GM23248 (cell line): Measurements from ENCODE around the gene TSHZ2. TPM values are rescaled to one million over a fixed set of nuclear protein-coding genes. Genes with fewer than 3 reads are reported as not detected.

Source experiments
- DNase-seq: peaks from one replicate; pipeline ENCODE4 v3.0.0-alpha.2; 2015
- H2AFZ ChIP-seq: fragments of 200-600 bp; sonication (generic); 2 replicates; pipeline ENCODE4 v1.6.1; 2016; ENCODE audit warnings: antibody characterized with exemption
- H3F3A ChIP-seq: fragments of 200-600 bp; sonication (generic); 2 replicates; pipeline ENCODE4 v1.6.1; 2016; ENCODE audit warnings: mild to moderate bottlenecking, antibody characterized with exemption, mixed run types; ENCODE audit not compliant: insufficient read depth
- H3K27ac ChIP-seq: fragments of 200-600 bp; sonication (generic); 2 replicates; pipeline ENCODE4 v1.5.1; 2016; ENCODE audit warnings: mild to moderate bottlenecking
- H3K27me3 ChIP-seq: fragments of 200-600 bp; sonication (generic); replicated peaks from 2 replicates; pipeline ENCODE4 v1.6.1; 2016; ENCODE audit warnings: mild to moderate bottlenecking; ENCODE audit not compliant: insufficient read depth
- H3K36me3 ChIP-seq: fragments of 200-600 bp; sonication (generic); 2 replicates; pipeline ENCODE4 v1.6.1; 2016; ENCODE audit warnings: low read depth, mild to moderate bottlenecking
- H3K4me1 ChIP-seq: fragments of 200-600 bp; sonication (generic); 2 replicates; pipeline ENCODE4 v1.6.1; 2016; ENCODE audit warnings: mild to moderate bottlenecking; ENCODE audit not compliant: insufficient read depth
- H3K4me2 ChIP-seq: fragments of 200-600 bp; sonication (generic); one replicate; pipeline ENCODE4 v1.6.1; 2016; ENCODE audit warnings: mild to moderate bottlenecking; ENCODE audit not compliant: unreplicated experiment
- H3K4me3 ChIP-seq: fragments of 200-600 bp; sonication (generic); 2 replicates; pipeline ENCODE4 v1.5.1; 2016; ENCODE audit warnings: mild to moderate bottlenecking
- H3K79me2 ChIP-seq: fragments of 200-600 bp; sonication (generic); 2 replicates; pipeline ENCODE4 v1.6.1; 2016; ENCODE audit warnings: mild to moderate bottlenecking; ENCODE audit not compliant: insufficient read depth
- H3K9ac ChIP-seq: fragments of 200-600 bp; sonication (generic); 2 replicates; pipeline ENCODE4 v1.6.1; 2016; ENCODE audit warnings: mild to moderate bottlenecking
- H3K9me2 ChIP-seq: fragments of 200-600 bp; sonication (generic); 2 replicates; pipeline ENCODE4 v1.6.1; 2016; ENCODE audit warnings: mixed run types, mild to moderate bottlenecking, moderate library complexity; ENCODE audit not compliant: insufficient read depth
- H3K9me3 ChIP-seq: fragments of 200-600 bp; sonication (generic); one replicate; pipeline ENCODE4 v1.6.1; 2017; ENCODE audit warnings: low read depth
- H4K20me1 ChIP-seq: fragments of 200-600 bp; sonication (generic); 2 replicates; pipeline ENCODE4 v1.6.0; 2016; ENCODE audit not compliant: insufficient read depth
- EZH2 ChIP-seq: fragments of 200-600 bp; sonication (generic); IDR thresholded peaks from 2 replicates; pipeline ENCODE4 v1.6.1; 2018; ENCODE audit warnings: antibody characterized with exemption, mild to moderate bottlenecking; ENCODE audit not compliant: insufficient read depth, poor library complexity, severe bottlenecking
- EZH2phosphoT487 ChIP-seq: fragments of 200-600 bp; sonication (generic); IDR thresholded peaks from 2 replicates; pipeline ENCODE4 v1.6.1; 2018; ENCODE audit warnings: antibody characterized with exemption, moderate library complexity, mild to moderate bottlenecking, low read depth; ENCODE audit not compliant: insufficient read depth
- WGBS, 2 experiments: methylation state at CpG; one replicate each; pipeline ENCODE4 v1.1.6; 2015 to 2017; ENCODE audit warnings: low lambda C conversion rate in 2 of 2, low coverage in 1 of 2; ENCODE audit errors: missing lambda C conversion rate in 2 of 2; 5-methylcytosine and 5-hydroxymethylcytosine counted together
- in situ Hi-C: fragments of 300-500 bp; cut with MboI; formaldehyde crosslinking; loops from 2 replicates; pipeline ENCODE4 v1.15.0; 2020
- polyA plus RNA-seq: library from polyadenylated mRNA; unstranded; fragments of >200 nt; fragmentation: Nextera tagmentation; extraction: Ambion mirVana; gene quantifications from 2 replicates; pipeline ENCODE4 v1.2.1, GENCODE V29; 2016
- total RNA-seq: library from RNA; depleted of rRNA; stranded (reverse); fragments of >200 nt; shearing (Covaris generic); gene quantifications from 2 replicates; pipeline ENCODE4 v1.2.3, GENCODE V29; 2014

Gene TSHZ2
- total and polyA plus RNA-seq, 2 experiments from 2014 or later = 4.5 to 13.4 TPM

DNA sequence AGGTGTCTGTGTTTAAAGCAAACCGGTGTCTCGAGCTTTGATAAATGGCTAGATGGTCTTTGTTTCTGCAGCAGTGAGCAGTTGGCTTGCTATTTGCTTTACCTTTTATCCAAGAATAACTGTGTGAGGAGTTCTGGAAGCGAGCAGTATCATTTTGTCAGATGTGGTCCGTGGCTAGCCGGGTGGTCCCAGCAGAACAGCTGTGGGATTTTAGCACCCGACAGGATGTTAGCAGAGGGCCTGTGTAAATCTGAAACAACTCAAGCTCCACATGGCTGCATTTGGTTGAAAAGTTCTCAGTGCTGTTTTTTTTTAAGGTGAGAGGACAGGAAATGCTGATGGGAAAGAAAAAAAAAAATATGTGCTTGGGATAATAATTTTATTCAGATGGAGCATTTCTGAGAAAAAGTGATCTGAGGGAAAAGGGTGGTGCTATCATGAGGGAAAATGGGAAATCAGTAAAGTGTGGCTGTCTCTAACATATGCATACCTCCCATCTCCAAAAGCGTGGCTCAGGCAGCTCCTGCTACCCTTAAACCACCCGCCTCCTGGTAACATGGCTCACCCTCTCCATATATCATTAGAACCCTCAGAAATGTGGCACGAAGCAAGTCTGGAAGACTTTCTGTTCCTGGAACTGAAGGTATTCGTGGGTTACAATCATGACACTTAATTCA, 215.4 kb downstream of the TSHZ2 start:
- Histone ChIP-seq H3K4me2 (no peak overlapping the region), H3K9me3 (no peaks in the 10 kb centered on the region), H3K9me2 (no peaks in the 10 kb centered on the region), H3K79me2 (no peaks in the 10 kb centered on the region), H3K9ac (no peak overlapping the region), H3K4me1 (no peaks in the 10 kb centered on the region), H3K27ac (no peak overlapping the region), H3F3A (no peaks in the 10 kb centered on the region), H2AFZ (no peak overlapping the region), H3K4me3 (no peak overlapping the region), H3K36me3 (no peaks in the 10 kb centered on the region), H4K20me1 (no peaks in the 10 kb centered on the region), H3K27me3 (no peaks in the 10 kb centered on the region)
- WGBS, 2 experiments = 83 to 91% methylated on average over 10 of the region's 10 CpGs
- in situ Hi-C loops = no loop called here
- no peak for DNase-seq
- no peak for TF ChIP-seq EZH2
- TF ChIP-seq EZH2phosphoT487 = no peak

DNA sequence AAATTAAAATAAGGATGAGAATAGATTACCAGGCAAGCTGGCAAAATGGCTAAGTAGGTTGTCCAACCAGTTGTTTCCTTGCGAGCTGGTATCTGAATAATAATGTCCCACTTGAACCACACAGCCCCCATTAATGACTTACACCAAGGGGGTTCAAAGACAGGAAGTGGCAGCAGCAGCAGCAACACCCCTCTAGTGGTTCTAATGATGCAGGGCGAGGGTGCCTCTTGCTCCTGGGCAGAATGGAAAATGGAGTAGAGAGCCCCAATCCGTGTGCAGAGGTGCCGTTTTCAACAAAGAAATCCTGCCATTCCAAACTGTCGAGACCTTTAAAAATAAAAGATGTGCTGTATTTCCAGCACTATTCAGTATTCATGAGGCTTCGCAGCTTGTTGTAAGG, 218.1 kb downstream of the TSHZ2 start:
- in situ Hi-C loops = no loop called here
- Histone ChIP-seq H3K9me3 (no peaks in the 10 kb centered on the region), H3K9me2 (no peaks in the 10 kb centered on the region), H3K27me3 (no peaks in the 10 kb centered on the region), H3K4me2 (no peak overlapping the region), H2AFZ (no peak overlapping the region), H3K9ac (no peak overlapping the region), H3K4me1 (no peaks in the 10 kb centered on the region), H3K27ac (no peak overlapping the region), H3K4me3 (no peak overlapping the region), H3F3A (no peaks in the 10 kb centered on the region), H4K20me1 (no peaks in the 10 kb centered on the region), H3K36me3 (no peaks in the 10 kb centered on the region), H3K79me2 (no peaks in the 10 kb centered on the region)
- DNase-seq = no peak
- no peak for TF ChIP-seq EZH2
- no peak for TF ChIP-seq EZH2phosphoT487
- WGBS, 2 experiments = 86 to 95% methylated on average over 6 of the region's 6 CpGs

DNA sequence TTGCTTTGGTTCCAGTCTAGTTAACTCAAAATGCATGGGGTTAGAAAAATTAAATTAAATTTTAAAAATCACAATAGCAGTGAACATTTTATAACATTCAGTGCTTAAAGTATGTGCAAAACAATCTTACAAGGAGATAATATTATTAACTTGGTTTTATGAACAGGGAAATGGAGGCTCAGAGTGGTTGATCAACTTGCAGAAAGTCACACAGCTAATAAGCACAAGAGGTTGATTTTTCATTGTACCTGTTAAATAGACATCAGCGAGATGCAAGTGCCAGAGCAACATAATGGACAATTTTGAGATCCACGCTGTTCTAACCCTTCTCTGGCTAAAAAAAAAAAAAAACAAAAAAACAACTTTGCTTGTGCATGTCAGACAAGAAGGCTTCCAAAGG, 219.8 kb downstream of the TSHZ2 start:
- no peak for DNase-seq
- H3F3A ChIP-seq = no peaks in the 10 kb centered on the region
- no peak overlapping the region for H3K4me3 ChIP-seq
- WGBS, 2 experiments = 67 to 71% methylated on average over 2 of the region's 2 CpGs
- TF ChIP-seq EZH2phosphoT487 (no peak), EZH2 (no peak)
- H3K9me2 ChIP-seq = no peaks in the 10 kb centered on the region
- no peaks in the 10 kb centered on the region for H3K27me3 ChIP-seq
- H3K9me3 ChIP-seq = no peaks in the 10 kb centered on the region
- H3K36me3 ChIP-seq = no peaks in the 10 kb centered on the region
- in situ Hi-C loops = no loop called here
- H3K9ac ChIP-seq = no peak overlapping the region
- H4K20me1 ChIP-seq = no peaks in the 10 kb centered on the region
- no peak overlapping the region for H3K27ac ChIP-seq
- H3K79me2 ChIP-seq = no peaks in the 10 kb centered on the region
- H2AFZ ChIP-seq = no peak overlapping the region
- no peak overlapping the region for H3K4me2 ChIP-seq
- H3K4me1 ChIP-seq = 0 out of 2 replicates have a peak, but pooled peaks cover 6% of the 10 kb centered on the region

DNA sequence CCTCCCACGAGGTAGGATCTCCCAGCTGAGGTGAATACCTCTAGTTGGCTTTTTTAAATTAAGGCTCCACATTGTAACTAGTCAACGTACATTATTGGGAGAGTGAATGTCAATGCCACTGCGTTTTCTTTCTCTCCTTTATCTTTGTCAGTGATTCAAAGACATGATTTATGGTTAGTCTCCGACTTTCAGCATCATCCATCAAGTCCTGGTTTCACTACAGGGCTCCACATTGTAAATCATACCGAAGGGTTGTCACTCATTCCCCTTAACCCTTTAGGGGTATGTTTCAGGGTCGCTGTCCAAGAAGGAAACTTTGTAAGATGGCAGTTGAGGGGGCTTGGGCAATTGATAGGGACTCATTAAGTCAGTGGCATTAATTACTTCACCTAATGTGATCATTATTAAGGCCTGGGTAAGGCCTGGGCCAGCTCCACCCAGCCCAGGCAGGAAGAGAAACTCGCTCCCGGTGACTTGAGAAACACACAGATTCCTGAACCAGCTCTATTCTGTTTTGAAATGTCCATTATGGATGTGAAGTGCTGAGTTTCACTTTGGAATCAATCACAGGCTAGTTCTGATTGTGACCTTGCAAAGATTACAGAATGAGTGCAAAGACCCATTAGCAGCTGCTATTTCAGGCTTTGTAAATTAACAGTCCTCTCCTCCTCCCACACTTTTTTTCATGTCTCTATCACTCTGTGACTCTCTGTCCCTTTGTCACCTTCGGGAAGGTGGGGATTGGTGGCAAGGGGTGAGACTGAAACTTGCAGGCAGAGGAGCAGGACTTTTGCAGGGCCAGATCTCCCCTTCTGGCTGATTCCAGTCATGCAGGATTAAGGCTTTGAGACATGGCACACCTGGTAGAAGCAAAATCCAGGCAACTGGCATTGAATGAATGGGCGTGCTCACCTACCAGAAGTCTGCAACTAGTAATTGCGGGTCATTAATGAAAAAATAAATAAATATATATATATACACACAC, 222.4 kb downstream of the TSHZ2 start:
- Histone ChIP-seq H3K9me2 (no peaks in the 10 kb centered on the region), H3F3A (no peaks in the 10 kb centered on the region), H3K36me3 (no peaks in the 10 kb centered on the region), H2AFZ (no peak overlapping the region), H3K4me3 (no peak overlapping the region), H3K4me2 (no peak overlapping the region), H3K79me2 (no peaks in the 10 kb centered on the region), H3K27ac (no peak overlapping the region), H4K20me1 (no peaks in the 10 kb centered on the region), H3K27me3 (no peaks in the 10 kb centered on the region), H3K4me1 (0 out of 2 replicates have a peak, but pooled peaks cover 6% of the 10 kb centered on the region), H3K9me3 (no peaks in the 10 kb centered on the region), H3K9ac (no peak overlapping the region)
- DNase-seq = no peak
- TF ChIP-seq EZH2phosphoT487 (no peak), EZH2 (no peak)
- in situ Hi-C loops = no loop called here
- 82 to 83% methylated on average over 11 of the region's 11 CpGs for WGBS, 2 experiments
